Measurements from ENCODE around the gene ADGRG6. TPM values are rescaled to one million over a fixed set of nuclear protein-coding genes. Genes with fewer than 3 reads are reported as not detected.

ADGRG6 gene
- total RNA-seq, 1 experiment from 2014 or later, result 30.3 TPM

GRCh38 chr6:142356884-142357225 is 55.0 kb downstream of the ADGRG6 start:
- ChIA-PET POLR2A (ENCODE audit: unreplicated experiment) (no interaction called here), CTCF (interaction anchor here (0.7 kb wide), 1 partner anchor 78 kb away, joined by 4 read pairs; no protein-coding TSS in a partner anchor)
- Histone ChIP-seq H3K27ac (no peak overlapping the region), H3K9me3 (ENCODE audit: insufficient read depth, low read depth) (no peaks in the 10 kb centered on the region), H3K36me3 (ENCODE audit: low read depth) (no peaks in the 10 kb centered on the region), H3K27me3 (ENCODE audit: insufficient read depth, low read depth) (no peaks in the 10 kb centered on the region), H3K4me1 (replicated peaks; ENCODE audit: insufficient read depth) (no peaks in the 10 kb centered on the region), H3F3A (ENCODE audit: insufficient read depth, low read depth) (no peaks in the 10 kb centered on the region), H3K4me2 (no peak overlapping the region), H3K79me2 (ENCODE audit: low read depth) (no peaks in the 10 kb centered on the region), H2AFZ (no peak overlapping the region), H4K20me1 (ENCODE audit: insufficient read depth) (no peaks in the 10 kb centered on the region; the same call in 1 of the 2 replicates), H3K4me3 (no peak overlapping the region), H3K9me2 (ENCODE audit: insufficient read depth) (no peaks in the 10 kb centered on the region)
- no TSS peak for BruUV-seq (replicated peaks)
- intact Hi-C loops (cut with micrococcal nuclease; ENCODE audit: unreplicated experiment), result no loop called here
- no peak for DNase-seq
- TF ChIP-seq CTCF (conservative IDR thresholded peaks at IDR 0.05) (no peak), EZH2 (IDR thresholded peaks at IDR 0.05; ENCODE audit: low read depth) (no peak)

GRCh38 chr6:142357879-142358278 is 56.1 kb downstream of the ADGRG6 start:
- H2AFZ ChIP-seq, result no peak overlapping the region
- CTCF ChIA-PET, result interaction anchor here (0.5 kb wide), 1 partner anchor 345 kb away, joined by 5 read pairs; no protein-coding TSS in a partner anchor
- BruUV-seq (replicated peaks), result no TSS peak
- POLR2A ChIA-PET (ENCODE audit: unreplicated experiment), result no interaction called here
- H3K9me3 ChIP-seq (ENCODE audit: insufficient read depth, low read depth), result no peaks in the 10 kb centered on the region
- intact Hi-C loops (cut with micrococcal nuclease; ENCODE audit: unreplicated experiment), result no loop called here
- H4K20me1 ChIP-seq (ENCODE audit: insufficient read depth), result no peaks in the 10 kb centered on the region; the same call in 1 of the 2 replicates
- DNase-seq, result no peak
- no peak overlapping the region for H3K4me3 ChIP-seq
- no peaks in the 10 kb centered on the region for H3K4me1 ChIP-seq (replicated peaks; ENCODE audit: insufficient read depth)
- H3K36me3 ChIP-seq (ENCODE audit: low read depth), result no peaks in the 10 kb centered on the region
- no peaks in the 10 kb centered on the region for H3K27me3 ChIP-seq (ENCODE audit: insufficient read depth, low read depth)
- no peaks in the 10 kb centered on the region for H3F3A ChIP-seq (ENCODE audit: insufficient read depth, low read depth)
- no peak for TF ChIP-seq EZH2 (IDR thresholded peaks at IDR 0.05; ENCODE audit: low read depth)
- no peak for TF ChIP-seq CTCF (conservative IDR thresholded peaks at IDR 0.05)
- no peaks in the 10 kb centered on the region for H3K79me2 ChIP-seq (ENCODE audit: low read depth)
- no peak overlapping the region for H3K27ac ChIP-seq
- H3K9me2 ChIP-seq (ENCODE audit: insufficient read depth), result no peaks in the 10 kb centered on the region
- no peak overlapping the region for H3K4me2 ChIP-seq

- Histone ChIP-seq H4K20me1 (ENCODE audit: insufficient read depth) (no peaks in the 10 kb centered on the region; the same call in 1 of the 2 replicates), H3K27ac (no peak overlapping the region), H3K4me2 (no peak overlapping the region), H3K4me3 (no peak overlapping the region), H3K36me3 (ENCODE audit: low read depth) (no peaks in the 10 kb centered on the region), H3K79me2 (ENCODE audit: low read depth) (no peaks in the 10 kb centered on the region), H3K9me2 (ENCODE audit: insufficient read depth) (no peaks in the 10 kb centered on the region), H3K4me1 (replicated peaks; ENCODE audit: insufficient read depth) (no peaks in the 10 kb centered on the region), H2AFZ (no peak overlapping the region), H3K9me3 (ENCODE audit: insufficient read depth, low read depth) (no peaks in the 10 kb centered on the region), H3F3A (ENCODE audit: insufficient read depth, low read depth) (no peaks in the 10 kb centered on the region), H3K27me3 (ENCODE audit: insufficient read depth, low read depth) (no peaks in the 10 kb centered on the region)
- intact Hi-C loops (cut with micrococcal nuclease; ENCODE audit: unreplicated experiment), result no loop called here
- ChIA-PET POLR2A (ENCODE audit: unreplicated experiment) (no interaction called here), CTCF (no interaction called here)
- TF ChIP-seq EZH2 (IDR thresholded peaks at IDR 0.05; ENCODE audit: low read depth) (no peak), CTCF (conservative IDR thresholded peaks at IDR 0.05) (no peak)
- DNase-seq, result no peak
- BruUV-seq (replicated peaks), result no TSS peak
Observed at GRCh38 chr6:142359271-142359960, 57.6 kb downstream of the ADGRG6 start.
